Occipital lobe (tissue), 3 donors: Measurements from ENCODE around the gene APBB2. TPM values are rescaled to one million over a fixed set of nuclear protein-coding genes. Genes with fewer than 3 reads are reported as not detected.

Source experiments
- DNase-seq: peaks from one replicate; lab custom pipeline; 2025; lab: John Stamatoyannopoulos, UW
- small RNA-seq: library from RNA; depleted of rRNA; stranded (forward); fragments of <200 nt; gene quantifications from one replicate; pipeline ENCODE3, GENCODE V24; 2014
- total RNA-seq: library from RNA; depleted of rRNA; stranded (reverse); fragments of >200 nt; gene quantifications from one replicate; pipeline ENCODE4 v1.2.3, GENCODE V29; 2014

APBB2 gene
- total RNA-seq, 1 donor from 2014 or later, result 78.5 TPM

DNA sequence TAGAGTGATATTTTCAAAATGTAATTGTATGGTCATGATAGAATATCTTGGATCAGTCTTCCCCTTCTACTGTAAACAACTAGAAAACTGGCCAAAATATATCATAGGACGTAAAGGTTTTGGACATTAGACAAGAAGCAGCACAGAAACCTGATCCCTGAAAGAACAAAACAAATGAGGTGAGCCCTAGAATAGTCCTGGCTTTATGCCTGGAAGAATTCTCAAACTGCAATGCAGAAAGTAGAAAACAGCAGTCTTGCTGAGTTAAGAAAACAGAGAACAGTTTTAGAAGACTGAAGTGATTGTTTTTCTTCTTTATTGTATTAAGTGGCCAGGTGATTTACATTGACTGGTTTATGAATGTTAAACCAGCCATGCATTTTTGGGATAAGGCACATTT lies 445.1 kb downstream of the APBB2 start:
- DNase-seq, result no peak

DNA sequence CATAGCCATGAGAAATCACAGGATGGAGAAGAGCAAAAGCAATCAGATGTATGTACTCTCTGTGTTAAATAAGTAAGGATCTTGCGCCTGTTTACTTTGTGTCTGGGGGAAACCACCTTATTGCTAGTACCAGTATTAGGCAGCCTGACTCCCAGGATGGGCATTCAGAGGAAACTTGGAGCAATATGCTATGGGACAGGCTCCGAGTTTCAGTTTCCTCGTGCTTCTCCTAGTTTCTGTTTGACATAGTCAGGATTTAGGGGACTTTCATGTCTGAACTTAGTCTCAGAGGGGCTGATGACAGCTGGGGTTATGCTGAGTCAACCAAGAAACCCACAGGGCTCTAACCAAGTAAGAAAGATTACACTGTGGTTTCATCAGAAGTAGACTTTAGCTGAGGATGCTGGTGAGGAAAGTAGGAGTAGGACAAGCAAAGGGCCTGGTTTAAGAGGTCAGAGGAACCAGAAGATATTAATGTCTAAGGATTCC lies 451.1 kb downstream of the APBB2 start:
- no peak for DNase-seq

Small RNA genes lying within 50 kb of the gene (small RNA-seq; reads per million reads assigned to genes)
- gene RF00019 (not detected), gene RNA5SP160 (not detected), gene RNU6-1195P (not detected), gene RNU6-836P (not detected)

Other genes starting within 250 kb of the APBB2 start
- 839 TPM for gene UCHL1, start 42.4 kb upstream of the APBB2 start, total RNA-seq